ENCODE measurements around the gene EVC2. TPM values are rescaled to one million over a fixed set of nuclear protein-coding genes. Genes with fewer than 3 reads are reported as not detected.
"Not testable (repeated sequence)": the region's sequence is repeated elsewhere in the genome, so short reads cannot be mapped to it uniquely, and the experiment has no call there.

Gene EVC2
- total RNA-seq, 1 donor from 2014 or later = 9.3 TPM

GRCh38 chr4:5742388-5742787 lies 34.0 kb upstream of the EVC2 start:
- no peak for TF ChIP-seq CTCF (conservative IDR thresholded peaks at IDR 0.05; ENCODE audit: low read depth, low read length)
- H3K4me3 ChIP-seq (ENCODE audit: low read depth, low read length) = no peak overlapping the region
- DNase-seq (ENCODE audit: low read depth) = no peak

- TF ChIP-seq CTCF (conservative IDR thresholded peaks at IDR 0.05; ENCODE audit: low read depth, low read length) = no peak
- DNase-seq (ENCODE audit: low read depth) = no peak
- H3K4me3 ChIP-seq (ENCODE audit: low read depth, low read length) = no peak overlapping the region
These were observed 29.7 kb upstream of the EVC2 start for GRCh38 chr4:5738061-5738460.

DNA sequence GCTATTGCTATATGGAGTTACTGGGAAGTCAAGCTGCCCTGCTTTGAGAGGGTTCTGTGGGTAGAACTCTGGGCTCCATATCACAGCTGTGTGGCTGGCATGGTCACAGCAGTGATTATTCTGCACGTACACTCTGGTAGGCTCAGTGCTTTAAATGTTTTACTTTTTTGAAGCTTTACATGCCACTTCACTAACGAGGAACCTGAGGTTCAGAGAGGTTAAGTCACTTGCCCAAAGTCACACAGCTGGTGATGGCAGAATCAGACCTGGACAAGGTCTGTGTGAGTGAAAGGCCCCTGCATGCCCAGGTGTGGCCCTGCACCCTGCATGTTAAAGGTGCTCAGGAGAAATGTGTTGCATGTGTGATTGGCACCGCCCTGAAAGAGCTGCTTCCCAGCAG lies 27.1 kb upstream of the EVC2 start:
- no peak for DNase-seq (ENCODE audit: low read depth)
- no peak for TF ChIP-seq CTCF (conservative IDR thresholded peaks at IDR 0.05; ENCODE audit: low read depth, low read length)
- H3K4me3 ChIP-seq (ENCODE audit: low read depth, low read length) = no peak overlapping the region

GRCh38 chr4:5734853-5735252 lies 26.5 kb upstream of the EVC2 start:
- no peak for TF ChIP-seq CTCF (conservative IDR thresholded peaks at IDR 0.05; ENCODE audit: low read depth, low read length)
- H3K4me3 ChIP-seq (ENCODE audit: low read depth, low read length) = no peak overlapping the region
- DNase-seq (ENCODE audit: low read depth) = no peak

DNA sequence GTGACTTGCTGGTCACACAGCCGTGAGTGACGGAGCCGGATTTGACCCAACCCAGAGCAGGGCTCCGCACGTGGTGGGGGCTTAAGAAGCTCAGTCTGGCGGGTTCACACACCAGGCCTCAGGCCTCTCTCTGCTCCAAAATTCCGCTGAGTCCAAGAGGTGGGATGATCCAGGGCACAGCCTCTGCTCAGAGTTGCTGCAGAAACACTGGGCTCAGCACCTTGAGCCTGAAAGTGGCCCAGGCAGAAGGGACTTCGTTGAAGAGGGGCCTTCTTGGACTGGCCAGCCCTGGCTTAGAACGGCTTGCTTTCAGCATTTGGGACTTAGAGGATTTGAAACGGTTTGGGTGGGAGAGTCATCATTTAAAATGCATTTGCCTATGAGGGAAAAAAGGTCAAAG lies 23.8 kb upstream of the EVC2 start:
- no peak overlapping the region for H3K4me3 ChIP-seq (ENCODE audit: low read depth, low read length)
- DNase-seq (ENCODE audit: low read depth) = no peak
- no peak for TF ChIP-seq CTCF (conservative IDR thresholded peaks at IDR 0.05; ENCODE audit: low read depth, low read length)

- H3K4me3 ChIP-seq (ENCODE audit: low read depth, low read length) = no peak overlapping the region
- TF ChIP-seq CTCF (conservative IDR thresholded peaks at IDR 0.05; ENCODE audit: low read depth, low read length) = no peak
- no peak for DNase-seq (ENCODE audit: low read depth)
These were observed 22.9 kb upstream of the EVC2 start for GRCh38 chr4:5730993-5731990.

DNA sequence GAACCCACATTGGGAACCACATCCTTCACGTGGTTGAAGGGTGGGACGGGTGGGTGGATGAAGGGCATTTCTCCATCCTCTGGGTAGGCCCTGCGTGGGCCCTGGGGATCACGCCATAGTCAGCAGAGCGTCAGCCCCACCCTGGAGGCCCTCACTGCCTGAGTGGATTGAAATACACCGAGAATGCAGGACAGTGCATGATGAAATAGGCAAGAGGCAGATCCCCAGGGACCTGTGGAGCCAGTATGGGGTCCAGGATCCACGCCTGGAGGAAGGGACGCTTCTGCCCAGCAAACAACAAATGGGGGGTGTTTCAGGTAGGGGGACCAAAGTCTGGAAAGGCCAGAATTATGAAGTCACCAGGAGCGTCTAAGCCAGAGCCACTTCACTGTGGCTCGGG lies 22.1 kb upstream of the EVC2 start:
- H3K4me3 ChIP-seq (ENCODE audit: low read depth, low read length) = no peak overlapping the region
- TF ChIP-seq CTCF (conservative IDR thresholded peaks at IDR 0.05; ENCODE audit: low read depth, low read length) = no peak
- DNase-seq (ENCODE audit: low read depth) = no peak

- DNase-seq (ENCODE audit: low read depth); H3K4me3 ChIP-seq (ENCODE audit: low read depth, low read length): not testable (repeated sequence)
These were observed 20.1 kb upstream of the EVC2 start for GRCh38 chr4:5728412-5728811.
